HG02885 (cell line): ENCODE results near the gene LIME1.

Experiments
- ATAC-seq: cut with Tn5 transposase; IDR thresholded peaks from one replicate; pipeline ENCODE4 v1.9.1; 2021; ENCODE audit warnings: mild to moderate bottlenecking; ENCODE audit not compliant: unreplicated experiment, poor library complexity

The LIME1 gene

GRCh38 chr20:63787749-63788148, 51.3 kb downstream of the LIME1 start:
- no peak for ATAC-seq
